GM13976 (cell line): Measurements from ENCODE around the gene PRPF19.

Experiments used
- DNase-seq: peaks from one replicate; pipeline ENCODE4 v3.0.0; 2012; ENCODE audit warnings: low spot score
- in situ Hi-C: fragments of 300-500 bp; cut with MboI; formaldehyde crosslinking; loops from one replicate; pipeline ENCODE4 v1.12.0; 2022; ENCODE audit warnings: low sequenced_read_pairs, mixed read lengths, inconsistent platforms; ENCODE audit not compliant: unreplicated experiment
- TF ChIP-seq, protein P1 (sequence below): IDR thresholded peaks from 2 replicates; pipeline ENCODE4 v1.5.1; 2012; ENCODE audit warnings: borderline replicate concordance, mild to moderate bottlenecking; ENCODE audit not compliant: insufficient read depth; ENCODE audit errors: extremely low read depth, missing control alignments, control extremely low read depth

The PRPF19 gene

DNA sequence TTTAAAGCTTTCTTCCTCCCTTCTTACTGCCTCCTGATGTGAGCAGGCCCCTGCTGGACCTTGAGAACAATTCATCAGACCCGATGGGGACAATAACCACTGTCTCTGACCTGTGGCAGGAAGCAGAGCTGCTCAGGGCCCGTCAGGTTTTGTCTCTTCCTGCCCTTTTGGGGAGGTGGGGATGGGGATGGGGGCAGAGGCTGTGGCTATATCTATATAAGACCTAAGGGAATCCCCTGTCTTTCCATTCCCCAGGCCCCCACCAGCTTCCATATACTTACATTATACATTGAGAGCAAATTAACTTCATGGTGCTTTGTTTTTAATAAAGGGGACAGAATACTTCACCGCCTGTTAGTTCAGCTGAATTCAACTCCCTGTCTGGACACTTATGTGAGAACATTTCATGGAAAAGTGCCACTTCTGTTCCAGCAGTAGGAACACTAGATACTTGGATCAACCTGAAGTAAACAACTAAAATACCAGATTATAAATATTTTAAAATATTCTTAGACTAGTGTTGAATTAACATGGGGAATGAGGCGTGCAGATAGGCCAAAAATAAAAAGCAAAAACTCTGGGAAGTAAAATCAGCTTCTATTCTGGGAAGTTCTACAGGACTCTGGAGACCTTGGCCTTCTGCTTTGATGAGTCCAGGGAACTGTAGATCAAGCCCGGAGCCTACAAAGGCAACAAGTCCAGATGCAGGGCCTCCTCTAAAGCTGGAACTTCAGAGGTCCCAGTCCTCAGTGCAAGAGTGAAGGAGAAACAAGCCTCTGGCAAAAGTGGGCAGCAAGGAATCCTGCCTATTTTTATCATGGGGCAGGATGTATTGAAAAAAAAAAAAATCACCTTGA lies 27.9 kb downstream of the PRPF19 start:
- in situ Hi-C loops, result no loop called here
- TF ChIP-seq, protein P1, sequence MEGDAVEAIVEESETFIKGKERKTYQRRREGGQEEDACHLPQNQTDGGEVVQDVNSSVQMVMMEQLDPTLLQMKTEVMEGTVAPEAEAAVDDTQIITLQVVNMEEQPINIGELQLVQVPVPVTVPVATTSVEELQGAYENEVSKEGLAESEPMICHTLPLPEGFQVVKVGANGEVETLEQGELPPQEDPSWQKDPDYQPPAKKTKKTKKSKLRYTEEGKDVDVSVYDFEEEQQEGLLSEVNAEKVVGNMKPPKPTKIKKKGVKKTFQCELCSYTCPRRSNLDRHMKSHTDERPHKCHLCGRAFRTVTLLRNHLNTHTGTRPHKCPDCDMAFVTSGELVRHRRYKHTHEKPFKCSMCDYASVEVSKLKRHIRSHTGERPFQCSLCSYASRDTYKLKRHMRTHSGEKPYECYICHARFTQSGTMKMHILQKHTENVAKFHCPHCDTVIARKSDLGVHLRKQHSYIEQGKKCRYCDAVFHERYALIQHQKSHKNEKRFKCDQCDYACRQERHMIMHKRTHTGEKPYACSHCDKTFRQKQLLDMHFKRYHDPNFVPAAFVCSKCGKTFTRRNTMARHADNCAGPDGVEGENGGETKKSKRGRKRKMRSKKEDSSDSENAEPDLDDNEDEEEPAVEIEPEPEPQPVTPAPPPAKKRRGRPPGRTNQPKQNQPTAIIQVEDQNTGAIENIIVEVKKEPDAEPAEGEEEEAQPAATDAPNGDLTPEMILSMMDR, result no peak
- DNase-seq, result no peak

DNA sequence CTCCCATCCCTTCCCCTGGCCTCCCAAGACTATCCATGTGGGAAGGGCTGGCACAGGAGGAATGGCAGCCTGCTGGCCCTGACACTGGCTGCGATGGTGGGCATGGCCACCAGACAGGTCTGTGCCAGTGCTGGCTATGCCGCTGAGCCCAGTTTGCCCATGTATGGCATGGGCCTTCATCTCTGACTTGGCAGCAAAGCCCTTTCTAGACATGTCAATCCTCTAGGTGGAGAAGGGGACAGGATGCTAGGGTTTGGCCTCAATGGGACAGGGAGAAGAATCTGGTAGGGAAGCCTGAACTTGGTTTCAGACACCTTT lies 30.3 kb downstream of the PRPF19 start:
- in situ Hi-C loops, result no loop called here
- TF ChIP-seq, protein P1, result no peak
- no peak for DNase-seq

DNA sequence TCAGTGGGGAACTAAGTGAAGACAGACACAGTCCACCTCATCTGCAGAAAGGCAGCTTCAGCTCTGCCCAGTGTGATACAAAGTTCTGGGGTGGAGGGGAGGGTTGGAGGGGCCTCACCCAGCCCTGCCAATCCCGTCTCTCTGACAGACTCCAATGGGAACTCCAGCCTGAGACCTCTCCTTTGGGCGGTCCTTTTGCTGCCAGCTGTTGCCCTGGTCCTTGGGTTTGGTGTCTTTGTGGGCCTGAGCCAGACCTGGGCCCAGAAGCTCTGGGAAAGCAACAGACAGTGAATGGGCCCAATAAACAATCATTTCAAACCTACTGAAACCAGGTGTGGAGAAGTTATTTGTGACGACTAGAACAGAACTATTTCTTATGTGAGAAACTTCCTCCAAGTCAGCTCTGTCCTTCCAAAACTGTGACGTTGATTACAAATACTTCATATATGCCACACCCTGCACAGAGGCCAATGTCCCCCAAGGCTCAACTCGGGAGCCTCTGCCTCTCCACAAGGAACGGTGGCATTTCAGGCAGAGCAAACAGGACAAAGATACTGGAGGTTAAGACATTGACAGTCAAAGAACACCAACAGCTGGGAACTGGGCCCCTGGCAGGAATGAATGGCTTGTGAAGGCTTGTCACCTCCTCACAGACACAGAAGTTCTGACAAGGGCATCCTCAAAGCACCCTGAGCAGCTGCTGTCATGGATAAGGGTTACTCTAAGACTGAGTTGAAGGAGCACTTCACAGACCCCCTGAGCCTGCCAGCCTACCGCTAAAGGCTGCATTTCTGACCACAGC lies 30.8 kb downstream of the PRPF19 start:
- DNase-seq, result no peak
- TF ChIP-seq, protein P1, result no peak
- in situ Hi-C loops, result no loop called here

DNA sequence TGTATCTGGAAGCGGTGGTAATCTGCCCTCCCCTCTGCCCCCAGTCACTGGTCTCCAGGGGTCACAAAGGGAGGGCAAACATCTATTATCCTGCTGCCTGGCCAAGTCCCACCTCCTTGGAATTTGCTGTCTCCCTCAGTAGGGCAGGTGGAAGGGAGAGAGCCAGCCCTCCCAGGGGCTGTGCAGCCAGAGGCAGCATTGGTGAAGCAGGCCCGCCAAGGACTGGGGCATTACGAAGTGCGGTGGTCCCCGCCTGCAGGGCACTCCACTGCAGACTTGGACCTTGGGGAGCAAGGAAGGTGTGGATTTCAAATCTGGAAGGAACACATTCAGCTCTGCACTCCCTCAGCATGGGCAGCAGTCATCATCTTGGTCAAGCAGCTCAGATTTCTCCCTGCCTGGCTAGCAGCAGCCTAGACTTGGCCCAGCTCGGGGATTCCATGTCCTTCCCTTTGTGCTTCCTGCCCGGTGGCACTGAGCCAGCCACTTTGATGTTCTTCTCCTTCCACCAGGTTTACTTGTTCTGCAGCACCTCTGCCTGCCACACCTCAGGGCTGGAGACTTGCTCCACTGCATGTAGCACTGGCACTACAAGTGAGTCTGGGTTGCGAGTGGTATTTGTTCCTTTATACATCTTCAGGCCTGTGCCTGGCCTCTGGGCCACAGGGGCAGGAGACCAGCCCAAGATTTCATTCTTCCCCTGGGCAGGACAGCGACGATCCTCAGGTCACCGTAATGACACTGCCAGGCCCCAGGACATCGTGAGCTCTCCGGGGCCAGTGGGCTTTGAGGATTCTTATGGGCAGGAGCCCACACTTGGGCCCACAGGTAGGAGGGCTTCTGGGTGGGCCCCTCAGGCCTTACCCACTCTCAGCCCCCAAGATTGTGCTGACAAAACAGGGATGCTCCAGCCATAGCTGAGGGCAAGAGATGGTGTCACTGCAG lies 31.7 kb downstream of the PRPF19 start:
- in situ Hi-C loops, result no loop called here
- TF ChIP-seq, protein P1, result no peak
- no peak for DNase-seq

DNA sequence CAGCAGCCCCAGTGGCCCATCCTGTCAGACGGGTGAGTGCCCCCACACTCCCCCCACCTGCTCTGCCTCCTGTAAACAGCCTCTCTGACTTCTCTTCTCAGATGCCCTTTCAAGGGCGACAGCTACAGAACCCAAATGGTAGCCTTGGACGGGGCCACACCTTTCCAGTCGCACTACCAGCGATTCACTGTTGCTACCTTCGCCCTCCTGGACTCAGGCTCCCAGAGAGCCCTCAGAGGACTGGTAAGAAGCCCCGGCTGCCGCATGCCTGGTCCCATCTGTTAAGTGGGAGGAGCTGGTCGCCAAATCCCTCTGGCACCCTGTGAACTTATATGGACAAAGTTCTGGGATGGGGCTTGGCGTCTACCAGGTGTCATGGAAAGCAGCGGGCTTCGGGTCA lies 32.9 kb downstream of the PRPF19 start:
- TF ChIP-seq, protein P1, result no peak
- no peak for DNase-seq
- in situ Hi-C loops, result no loop called here

DNA sequence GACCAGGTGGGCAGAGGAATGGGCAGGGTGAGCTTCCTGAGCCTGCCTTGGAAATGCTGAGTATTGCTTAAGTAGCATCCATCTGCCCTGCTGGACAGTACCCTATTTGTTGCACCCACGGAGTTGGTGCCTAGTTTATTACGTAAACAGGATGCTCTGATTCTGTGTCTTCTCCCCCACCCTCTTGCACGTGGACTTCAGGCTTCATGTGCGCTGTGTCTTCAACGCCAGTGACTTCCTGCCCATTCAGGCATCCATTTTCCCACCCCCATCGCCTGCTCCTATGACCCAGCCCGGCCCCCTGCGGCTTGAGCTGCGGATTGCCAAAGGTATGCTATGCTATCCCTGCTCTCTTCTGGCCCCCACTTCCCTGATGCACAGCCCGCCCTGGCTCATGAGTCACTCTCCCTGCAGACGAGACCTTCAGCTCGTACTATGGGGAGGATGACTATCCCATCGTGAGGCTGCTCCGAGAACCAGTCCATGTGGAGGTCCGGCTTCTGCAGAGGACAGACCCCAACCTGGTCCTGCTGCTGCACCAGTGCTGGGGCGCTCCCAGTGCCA lies 33.3 kb downstream of the PRPF19 start:
- in situ Hi-C loops, result no loop called here
- DNase-seq, result no peak
- TF ChIP-seq, protein P1, result no peak
